Measurements from ENCODE around the gene TRPV3.

- TF ChIP-seq CTCF (IDR thresholded peaks at IDR 0.05; ENCODE audit: low read depth, low read length, missing input control) (no peak), TAF1 (conservative IDR thresholded peaks at IDR 0.05) (no peak), YY1 (IDR thresholded peaks at IDR 0.05) (no peak), MAX (IDR thresholded peaks at IDR 0.05) (no peak), HNF4A (conservative IDR thresholded peaks at IDR 0.05) (no peak), SP1 (IDR thresholded peaks at IDR 0.05) (no peak), GABPA (IDR thresholded peaks at IDR 0.05 in 1 of 2, conservative IDR thresholded peaks at IDR 0.05 in 1 of 2) (no peak), ATF3 (IDR thresholded peaks at IDR 0.05) (no peak)
Observed at GRCh38 chr17:3543453-3543852, 14.2 kb downstream of the TRPV3 start.
